Fibroblast of skin of scalp (primary cell): ENCODE results near the gene DOP1A.

Experiments
- DNase-seq: peaks from one replicate; pipeline ENCODE4 v3.0.0-alpha.2; 2013

DOP1A gene

GRCh38 chr6:83083476-83083875 is 16.0 kb downstream of the DOP1A start:
- DNase-seq: no peak

GRCh38 chr6:83086751-83087150 is 19.3 kb downstream of the DOP1A start:
- DNase-seq: no peak

- peak; percentile 15 for DNase-seq
Measured at GRCh38 chr6:83092756-83093399, 25.4 kb downstream of the DOP1A start.

- DNase-seq: peak; percentile 27
Measured at GRCh38 chr6:83096791-83097190, 29.3 kb downstream of the DOP1A start.

GRCh38 chr6:83097204-83097603 is 29.7 kb downstream of the DOP1A start:
- peak; percentile 36 for DNase-seq

GRCh38 chr6:83097675-83098074 is 30.2 kb downstream of the DOP1A start:
- no peak for DNase-seq

GRCh38 chr6:83098589-83098988 is 31.1 kb downstream of the DOP1A start:
- DNase-seq: no peak

GRCh38 chr6:83108378-83108777 is 40.9 kb downstream of the DOP1A start:
- DNase-seq: no peak

GRCh38 chr6:83113258-83113657 is 45.8 kb downstream of the DOP1A start:
- DNase-seq: peak; percentile 11

- DNase-seq: no peak
Measured at GRCh38 chr6:83114164-83114563, 46.7 kb downstream of the DOP1A start.

- DNase-seq: no peak
Measured at GRCh38 chr6:83117802-83118201, 50.3 kb downstream of the DOP1A start.

- peak; percentile 4 for DNase-seq
Measured at GRCh38 chr6:83119742-83120300, 52.4 kb downstream of the DOP1A start.

- DNase-seq: no peak
Measured at GRCh38 chr6:83124553-83124952, 57.1 kb downstream of the DOP1A start.

GRCh38 chr6:83125425-83125824 is 58.0 kb downstream of the DOP1A start:
- DNase-seq: no peak

GRCh38 chr6:83126223-83126622 is 58.8 kb downstream of the DOP1A start:
- DNase-seq: no peak

- no peak for DNase-seq
Measured at GRCh38 chr6:83126807-83127206, 59.3 kb downstream of the DOP1A start.

- DNase-seq: no peak
Measured at GRCh38 chr6:83127258-83127657, 59.8 kb downstream of the DOP1A start.

- peak; percentile 8 for DNase-seq
Measured at GRCh38 chr6:83127976-83128375, 60.5 kb downstream of the DOP1A start.

- no peak for DNase-seq
Measured at GRCh38 chr6:83132121-83132520, 64.7 kb downstream of the DOP1A start.

GRCh38 chr6:83138118-83138722 is 70.7 kb downstream of the DOP1A start:
- DNase-seq: no peak

- no peak for DNase-seq
Measured at GRCh38 chr6:83138758-83139157, 71.3 kb downstream of the DOP1A start.

GRCh38 chr6:83151114-83151513 is 83.6 kb downstream of the DOP1A start:
- peak; percentile 4 for DNase-seq

- DNase-seq: no peak
Measured at GRCh38 chr6:83152913-83153312, 85.4 kb downstream of the DOP1A start.

GRCh38 chr6:83153883-83154521 is 86.5 kb downstream of the DOP1A start:
- DNase-seq: no peak
